Nephron (organoid): ENCODE results near the gene TFPI.

ENCODE experiments used
- H3K27ac Mint-ChIP-seq, 3 experiments: 2 replicates each; pipeline ENCODE4 v1.8.0; 2020; ENCODE audit warnings: mixed read lengths in 3 of 3, mild to moderate bottlenecking in 2 of 3, moderate library complexity in 1 of 3
- H3K27me3 Mint-ChIP-seq: 2 replicates; pipeline ENCODE4 v1.8.0; 2021; ENCODE audit warnings: low read depth, mild to moderate bottlenecking, moderate library complexity, mixed read lengths
- H3K36me3 Mint-ChIP-seq: 2 replicates; pipeline ENCODE4 v1.8.0; 2020; ENCODE audit warnings: low read depth, mixed read lengths
- H3K4me1 Mint-ChIP-seq: 2 replicates; pipeline ENCODE4 v1.8.0; 2020; ENCODE audit warnings: mixed read lengths
- H3K4me3 Mint-ChIP-seq, 3 experiments: 2 replicates each; pipeline ENCODE4 v1.8.0; 2020; ENCODE audit warnings: mild to moderate bottlenecking in 3 of 3, mixed read lengths in 3 of 3, moderate library complexity in 2 of 3
- H3K9me3 Mint-ChIP-seq: 2 replicates; pipeline ENCODE4 v1.8.0; 2020; ENCODE audit warnings: mixed read lengths
- TF ChIP-seq, protein P1 (sequence below), 3 experiments: fragments of 200-600 bp; sonication (generic); IDR thresholded peaks; one replicate each; pipeline ENCODE4 v1.5.0; 2021; ENCODE audit warnings: antibody characterized with exemption in 3 of 3; ENCODE audit not compliant: unreplicated experiment in 3 of 3

Gene TFPI

GRCh38 chr2:187469538-187469937 lies 84.7 kb downstream of the TFPI start:
- TF ChIP-seq, protein P1, sequence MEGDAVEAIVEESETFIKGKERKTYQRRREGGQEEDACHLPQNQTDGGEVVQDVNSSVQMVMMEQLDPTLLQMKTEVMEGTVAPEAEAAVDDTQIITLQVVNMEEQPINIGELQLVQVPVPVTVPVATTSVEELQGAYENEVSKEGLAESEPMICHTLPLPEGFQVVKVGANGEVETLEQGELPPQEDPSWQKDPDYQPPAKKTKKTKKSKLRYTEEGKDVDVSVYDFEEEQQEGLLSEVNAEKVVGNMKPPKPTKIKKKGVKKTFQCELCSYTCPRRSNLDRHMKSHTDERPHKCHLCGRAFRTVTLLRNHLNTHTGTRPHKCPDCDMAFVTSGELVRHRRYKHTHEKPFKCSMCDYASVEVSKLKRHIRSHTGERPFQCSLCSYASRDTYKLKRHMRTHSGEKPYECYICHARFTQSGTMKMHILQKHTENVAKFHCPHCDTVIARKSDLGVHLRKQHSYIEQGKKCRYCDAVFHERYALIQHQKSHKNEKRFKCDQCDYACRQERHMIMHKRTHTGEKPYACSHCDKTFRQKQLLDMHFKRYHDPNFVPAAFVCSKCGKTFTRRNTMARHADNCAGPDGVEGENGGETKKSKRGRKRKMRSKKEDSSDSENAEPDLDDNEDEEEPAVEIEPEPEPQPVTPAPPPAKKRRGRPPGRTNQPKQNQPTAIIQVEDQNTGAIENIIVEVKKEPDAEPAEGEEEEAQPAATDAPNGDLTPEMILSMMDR (IDR thresholded peaks at IDR 0.05; ENCODE audit: unreplicated experiment in 3 of 3): no peak
- H3K27ac Mint-ChIP-seq: no peak overlapping the region
- no peaks in the 10 kb centered on the region for H3K36me3 Mint-ChIP-seq
- H3K4me1 Mint-ChIP-seq: no peaks in the 10 kb centered on the region
- H3K9me3 Mint-ChIP-seq: no peaks in the 10 kb centered on the region
- H3K4me3 Mint-ChIP-seq: no peak overlapping the region
- no peaks in the 10 kb centered on the region for H3K27me3 Mint-ChIP-seq

DNA sequence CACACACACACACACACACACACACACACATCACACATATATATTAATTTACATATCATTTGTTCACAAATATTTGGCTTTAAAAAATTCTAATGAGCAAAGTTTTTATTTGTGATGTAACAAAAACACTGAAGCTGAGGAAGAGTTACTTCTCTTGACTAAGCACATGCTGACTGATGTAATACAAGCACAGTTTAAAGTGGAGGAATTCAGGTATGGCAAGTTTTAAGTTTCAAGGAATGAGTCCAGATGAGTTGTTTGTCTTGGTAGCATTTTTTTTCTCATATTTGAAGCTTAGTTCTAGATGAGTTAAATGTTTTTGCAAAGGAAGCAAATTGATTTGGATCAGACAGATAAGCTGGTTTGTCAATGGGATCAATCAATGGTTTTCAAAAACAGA lies 86.0 kb downstream of the TFPI start:
- Mint-ChIP-seq H3K4me3 (no peak overlapping the region), H3K27me3 (no peaks in the 10 kb centered on the region), H3K36me3 (no peaks in the 10 kb centered on the region), H3K9me3 (no peaks in the 10 kb centered on the region), H3K27ac (no peak overlapping the region), H3K4me1 (no peaks in the 10 kb centered on the region)
- TF ChIP-seq, protein P1 (IDR thresholded peaks at IDR 0.05; ENCODE audit: unreplicated experiment in 3 of 3): no peak

GRCh38 chr2:187466129-187466792 lies 88.0 kb downstream of the TFPI start:
- TF ChIP-seq, protein P1 (IDR thresholded peaks at IDR 0.05; ENCODE audit: unreplicated experiment in 3 of 3): no peak

GRCh38 chr2:187462839-187463238 lies 91.4 kb downstream of the TFPI start:
- H3K4me3 Mint-ChIP-seq: no peak overlapping the region
- no peaks in the 10 kb centered on the region for H3K27me3 Mint-ChIP-seq
- TF ChIP-seq, protein P1 (IDR thresholded peaks at IDR 0.05; ENCODE audit: unreplicated experiment in 3 of 3): no peak
- H3K36me3 Mint-ChIP-seq: no peaks in the 10 kb centered on the region
- no peaks in the 10 kb centered on the region for H3K9me3 Mint-ChIP-seq
- H3K4me1 Mint-ChIP-seq: no peaks in the 10 kb centered on the region
- H3K27ac Mint-ChIP-seq: no peak overlapping the region

More at GRCh38 chr2:187466129-187466792, 88.0 kb downstream of the TFPI start:
- H3K4me3 Mint-ChIP-seq: no peak overlapping the region
- no peaks in the 10 kb centered on the region for H3K9me3 Mint-ChIP-seq
- H3K36me3 Mint-ChIP-seq: no peaks in the 10 kb centered on the region
- H3K4me1 Mint-ChIP-seq: no peaks in the 10 kb centered on the region
- no peaks in the 10 kb centered on the region for H3K27me3 Mint-ChIP-seq
- no peak overlapping the region for H3K27ac Mint-ChIP-seq

DNA sequence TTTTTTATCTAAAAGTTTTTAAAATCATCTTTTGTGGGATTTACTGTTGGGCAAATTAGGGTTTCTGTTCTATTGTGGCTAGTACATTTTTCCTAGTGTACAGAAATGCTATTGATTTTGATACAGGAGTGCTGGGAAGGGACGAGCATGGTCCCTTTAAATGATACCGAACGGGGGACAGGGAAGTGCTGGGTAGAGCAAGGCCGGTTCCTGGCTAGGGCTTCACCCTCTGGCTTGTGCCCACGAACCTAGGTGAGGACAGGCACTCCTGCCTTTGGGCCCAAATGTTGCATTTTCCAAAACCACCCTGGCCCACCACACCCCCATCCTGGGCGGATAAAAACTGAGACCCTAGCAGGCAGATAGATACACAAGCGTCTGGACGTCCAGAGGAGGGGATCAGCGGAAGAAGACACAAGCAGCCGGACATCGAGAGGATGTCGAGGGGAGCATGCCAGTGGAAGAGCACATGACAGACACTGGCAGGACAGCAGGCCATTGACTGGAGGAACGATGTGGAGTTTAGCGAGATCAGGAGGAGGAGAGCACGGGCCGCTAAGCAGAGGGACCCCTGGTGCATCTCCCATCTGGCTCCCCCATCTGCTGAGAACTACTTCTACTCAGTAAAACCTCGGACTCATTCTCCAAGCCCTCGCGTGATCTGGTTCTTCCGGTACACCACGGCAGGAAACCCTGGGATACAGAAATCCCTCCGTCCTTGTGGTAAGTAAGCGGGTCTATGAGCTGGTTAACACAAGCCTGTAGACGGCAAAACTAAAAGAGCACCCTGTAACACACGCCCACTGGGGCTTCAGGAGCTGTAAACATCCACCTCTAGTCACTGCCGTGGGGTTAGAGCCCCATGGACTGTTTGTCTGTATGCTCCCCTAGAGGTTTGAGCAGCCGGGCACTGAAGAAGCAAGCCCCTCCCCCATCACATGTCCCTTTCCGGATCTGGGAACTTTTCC lies 92.7 kb downstream of the TFPI start:
- H3K27me3 Mint-ChIP-seq: no peaks in the 10 kb centered on the region
- H3K4me1 Mint-ChIP-seq: no peaks in the 10 kb centered on the region
- no peaks in the 10 kb centered on the region for H3K36me3 Mint-ChIP-seq
- H3K4me3 Mint-ChIP-seq: no peak overlapping the region
- no peak overlapping the region for H3K27ac Mint-ChIP-seq
- H3K9me3 Mint-ChIP-seq: no peaks in the 10 kb centered on the region
- TF ChIP-seq, protein P1 (IDR thresholded peaks at IDR 0.05; ENCODE audit: unreplicated experiment in 3 of 3): no peak
